CMK (cell line): Measurements from ENCODE around the gene ALAS1.

Experiments used
- DNase-seq: peaks from one replicate; pipeline ENCODE4 v3.0.0-alpha.2; 2010; ENCODE audit warnings: low read depth

ALAS1 gene

DNA sequence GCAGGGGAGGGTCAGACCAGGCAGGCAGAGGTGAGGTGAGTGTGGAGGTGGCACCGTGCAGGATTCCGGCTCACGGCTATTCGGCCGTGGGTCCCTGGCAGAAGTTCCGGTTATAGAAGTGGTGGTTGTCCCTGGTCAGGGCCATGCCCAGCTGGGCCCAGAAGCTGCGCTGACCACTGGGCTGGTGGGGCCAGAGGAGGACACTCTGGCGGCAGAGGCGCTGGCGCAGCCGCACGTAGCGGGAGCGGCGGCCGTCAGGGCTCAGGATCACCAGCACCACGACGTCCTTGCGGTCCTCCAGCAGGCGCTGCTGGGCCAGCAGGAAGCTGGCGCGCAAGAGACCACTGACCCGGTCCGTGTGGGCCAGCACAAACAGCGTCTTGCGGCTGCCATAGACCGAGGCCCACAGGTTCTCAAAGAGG is 23.2 kb downstream of the ALAS1 start:
- DNase-seq = no peak

DNA sequence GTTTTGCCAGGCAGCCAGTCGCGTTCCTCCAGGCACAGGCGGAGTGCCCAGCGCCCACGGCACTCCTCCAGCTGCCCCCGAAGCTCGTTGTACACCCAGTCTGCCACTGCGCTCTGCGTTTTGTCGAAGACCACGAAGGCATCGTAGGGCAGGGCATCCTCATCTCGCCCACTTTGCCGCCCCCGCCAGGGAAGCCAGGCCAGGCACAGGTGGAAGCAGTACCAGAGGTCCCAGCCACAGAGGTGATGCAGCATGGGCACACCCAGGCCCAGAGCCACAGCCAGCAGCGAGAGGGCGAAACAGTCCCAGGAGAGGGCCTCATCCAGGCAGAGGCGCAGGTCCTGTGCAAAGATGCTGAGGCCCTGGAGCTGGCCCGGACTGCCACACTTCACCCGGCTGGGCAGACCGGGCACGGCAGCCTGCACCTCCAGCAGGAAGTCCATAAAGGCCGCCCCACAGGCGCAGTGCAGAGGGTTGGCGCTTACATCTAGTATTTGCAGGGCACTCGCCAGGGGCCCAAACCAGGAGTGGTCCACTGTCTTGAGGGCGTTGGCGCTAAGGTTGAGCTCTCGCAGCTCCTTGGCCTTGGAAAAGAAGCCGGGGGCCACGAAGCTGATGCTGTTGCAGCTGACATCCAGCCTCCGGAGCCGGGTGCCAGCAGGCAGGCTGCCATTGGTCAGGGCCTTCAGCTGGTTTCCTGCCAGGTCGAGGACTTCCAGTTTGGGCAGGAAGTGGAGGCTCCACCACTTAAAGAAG is 23.8 kb downstream of the ALAS1 start:
- no peak for DNase-seq

DNA sequence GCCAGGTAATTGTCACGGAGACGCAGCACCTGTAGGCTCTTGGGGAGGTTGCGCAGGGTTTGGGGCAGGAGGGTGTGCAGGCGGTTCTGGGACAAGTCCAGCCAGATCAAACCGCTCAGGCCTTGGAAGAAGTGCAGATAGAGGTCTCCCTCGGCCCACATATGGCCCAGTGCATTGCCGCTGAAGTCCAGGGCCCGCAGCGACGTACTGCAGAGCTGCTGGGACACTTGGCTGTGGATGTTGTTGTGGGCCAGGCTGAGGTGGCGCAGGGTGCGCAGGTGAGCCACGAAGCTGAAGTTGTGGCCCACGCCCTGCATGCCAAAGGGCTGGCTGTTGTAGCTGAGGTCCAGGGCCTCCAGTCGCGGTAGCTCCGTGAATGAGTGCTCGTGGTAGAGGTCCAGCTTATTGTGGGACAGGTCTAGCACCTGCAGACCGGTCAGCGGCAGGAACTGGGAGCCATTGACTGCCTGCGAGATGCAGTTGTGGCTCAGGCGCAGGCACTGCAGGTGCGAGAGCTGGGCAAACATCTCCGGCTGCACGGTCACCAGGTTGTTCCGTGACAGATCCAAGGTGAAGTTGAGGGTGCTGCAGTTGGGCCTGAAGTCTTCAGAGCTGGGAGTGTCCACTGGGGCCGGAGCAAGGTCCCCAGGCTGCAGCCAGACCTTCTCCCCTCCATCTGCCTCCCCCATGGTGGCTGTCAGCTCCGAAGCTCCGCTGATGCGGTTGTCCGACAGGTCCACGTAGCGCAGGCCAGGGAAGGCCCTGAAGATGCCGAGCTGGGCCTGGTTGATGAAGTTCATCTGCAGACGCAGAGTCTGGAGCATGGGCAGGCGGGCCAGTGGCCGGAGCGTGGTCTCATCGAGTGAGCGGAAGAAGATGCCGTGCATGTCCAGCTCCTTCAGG is 24.6 kb downstream of the ALAS1 start:
- DNase-seq = no peak

DNA sequence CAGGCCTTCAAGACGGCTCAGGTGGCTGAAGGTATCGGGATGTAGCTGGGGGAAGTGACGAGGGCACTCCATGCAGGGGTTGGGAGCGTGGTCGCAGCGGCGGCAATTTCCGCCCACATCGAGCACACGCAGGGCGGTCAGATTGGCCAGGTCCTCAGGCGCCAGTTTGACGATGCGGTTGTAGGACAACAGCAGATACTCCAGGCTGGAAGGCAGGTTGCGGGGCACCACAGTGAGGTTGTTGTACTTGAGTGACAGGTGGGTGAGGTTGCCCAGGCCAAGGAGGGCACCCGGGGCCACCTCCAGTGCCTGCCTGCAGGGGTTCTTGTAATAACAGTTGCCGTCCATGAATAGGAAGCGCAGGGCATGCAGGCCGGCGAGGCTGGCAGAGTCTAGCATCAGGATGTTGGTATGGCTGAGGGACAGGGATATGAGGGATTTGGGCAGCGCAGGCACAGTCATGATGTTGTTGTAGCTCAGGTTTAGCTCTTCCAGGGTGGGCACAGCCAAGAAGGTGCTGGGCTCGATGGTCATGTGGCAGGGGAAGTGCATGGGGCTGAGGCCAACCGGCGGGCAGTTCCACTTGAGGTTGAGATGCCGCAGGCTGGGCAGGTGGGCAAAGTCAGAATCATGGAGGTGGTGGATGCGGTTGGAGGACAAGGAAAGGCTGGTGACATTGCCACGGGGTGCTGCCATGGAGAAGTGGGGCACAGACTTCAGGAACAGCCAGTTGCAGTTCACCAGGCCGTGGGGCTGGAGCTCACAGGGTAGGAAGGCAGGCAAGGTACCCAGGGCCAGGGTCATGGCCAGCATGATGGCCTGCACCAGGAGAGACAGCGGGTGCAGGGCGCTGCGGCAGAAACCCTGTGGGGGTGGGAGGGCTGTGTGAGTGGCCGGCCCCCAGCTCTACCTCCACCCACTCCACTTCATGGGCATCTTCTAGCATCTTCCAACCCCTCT is 25.8 kb downstream of the ALAS1 start:
- DNase-seq = no peak

DNA sequence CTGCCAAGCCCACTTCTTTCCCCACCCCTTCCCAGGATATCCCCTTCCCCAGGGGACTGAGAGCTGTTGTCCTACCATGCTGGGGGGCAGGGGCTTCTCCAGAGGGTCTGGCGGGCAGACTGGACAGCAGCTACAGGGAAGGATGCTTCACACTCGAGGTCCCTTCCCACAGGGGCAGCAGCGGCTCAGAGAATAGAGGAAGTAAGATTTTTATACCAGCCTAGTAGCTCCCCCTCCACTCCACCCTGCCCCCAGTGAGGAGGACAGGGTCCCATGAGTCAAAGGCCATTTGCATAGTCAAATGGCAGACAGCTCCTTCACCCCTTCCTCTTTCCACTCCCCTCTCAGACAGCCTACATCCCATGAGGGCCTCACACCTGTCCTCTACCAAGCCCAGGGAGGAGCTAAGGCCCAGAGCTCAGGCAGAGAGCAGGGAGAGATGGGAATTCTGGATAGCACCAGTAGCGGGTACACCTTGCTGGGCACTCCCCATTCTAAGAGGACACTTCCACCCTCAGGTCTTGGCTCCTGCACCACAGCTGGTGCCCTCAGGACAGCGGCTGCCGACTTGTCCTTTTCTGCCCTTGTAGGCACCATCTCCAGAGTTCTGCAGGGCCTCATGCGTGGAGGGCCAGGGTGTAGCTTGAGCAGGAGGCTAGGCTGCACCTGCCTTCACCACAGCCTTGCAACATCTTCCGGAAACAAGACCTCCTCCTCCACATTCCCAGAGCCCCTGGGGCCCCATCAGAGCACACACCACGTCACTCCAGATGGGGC is 27.7 kb downstream of the ALAS1 start, which contains the start of gene TLR9:
Gene TLR9, minus strand, starts transcription at position 194 of the 777 bp plus-strand sequence. Its CDS starts 116 bp downstream, at position 78.
- DNase-seq = no peak

DNA sequence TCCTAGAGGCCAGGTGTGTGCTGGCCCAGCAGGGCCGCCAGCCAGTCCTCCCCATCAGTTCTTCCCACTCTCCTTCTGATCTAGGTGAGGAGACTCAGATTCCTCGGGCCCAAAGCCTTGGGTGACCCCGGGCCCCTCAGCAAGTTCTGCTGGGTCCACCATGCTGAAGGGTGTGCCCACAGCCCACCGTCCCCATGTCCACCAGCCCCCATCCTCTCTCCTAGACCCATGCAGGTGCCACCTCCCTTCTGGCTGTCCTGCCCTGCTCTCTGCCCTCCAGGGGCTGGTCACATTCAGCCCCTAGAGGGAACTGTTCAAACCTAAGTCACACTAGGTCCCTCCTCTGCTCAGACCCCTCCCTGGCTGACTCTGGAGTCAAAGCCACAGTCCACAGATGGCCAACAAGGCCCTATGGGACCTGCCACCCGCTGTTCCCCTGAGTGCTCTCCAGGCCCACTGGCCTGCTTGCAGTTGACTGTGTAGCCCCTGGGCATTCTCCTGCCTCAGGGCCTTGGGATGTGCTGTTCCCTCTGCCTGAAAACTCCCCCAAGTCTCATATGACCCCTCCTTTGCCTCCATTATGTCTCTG is 28.4 kb downstream of the ALAS1 start:
- no peak for DNase-seq

DNA sequence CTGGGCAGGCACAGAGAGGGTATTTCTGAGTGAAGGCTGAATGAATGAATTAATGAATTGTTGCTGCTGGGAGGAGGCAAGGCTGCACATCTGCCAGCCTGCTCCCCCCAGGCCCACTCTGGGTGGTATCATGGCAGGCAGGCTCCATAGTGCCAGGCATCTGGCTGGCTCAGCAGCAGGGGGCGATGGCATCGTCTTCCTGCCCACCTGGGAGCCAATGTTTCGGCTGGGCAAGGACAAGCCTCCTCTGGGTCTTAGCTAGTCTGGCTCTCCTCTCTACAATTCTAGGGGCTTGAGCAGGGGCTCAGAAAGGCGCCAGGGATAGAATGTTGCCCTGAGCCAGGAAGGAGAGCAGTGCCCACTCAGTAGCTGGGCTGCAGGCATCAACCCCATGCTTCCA is 29.2 kb downstream of the ALAS1 start:
- DNase-seq = no peak

DNA sequence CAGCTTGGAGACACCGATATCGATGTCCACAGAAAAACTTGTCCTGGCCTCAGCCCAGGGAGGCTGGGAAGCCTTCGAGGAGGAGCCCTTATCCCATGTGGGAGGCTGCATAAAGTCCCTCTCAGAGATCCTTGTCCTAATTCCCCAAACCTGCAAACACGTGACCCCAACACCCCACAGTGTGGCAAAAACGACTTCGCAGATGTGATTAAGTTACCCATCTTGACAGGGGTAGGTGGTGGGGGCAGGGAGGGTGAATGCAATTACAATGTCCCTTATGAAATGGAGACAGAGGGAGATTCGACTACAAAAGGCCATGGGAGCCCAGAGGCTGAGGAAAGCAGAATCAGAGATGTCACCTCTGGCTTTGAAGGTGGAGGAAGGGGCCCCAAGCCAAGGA is 29.8 kb downstream of the ALAS1 start:
- no peak for DNase-seq

DNA sequence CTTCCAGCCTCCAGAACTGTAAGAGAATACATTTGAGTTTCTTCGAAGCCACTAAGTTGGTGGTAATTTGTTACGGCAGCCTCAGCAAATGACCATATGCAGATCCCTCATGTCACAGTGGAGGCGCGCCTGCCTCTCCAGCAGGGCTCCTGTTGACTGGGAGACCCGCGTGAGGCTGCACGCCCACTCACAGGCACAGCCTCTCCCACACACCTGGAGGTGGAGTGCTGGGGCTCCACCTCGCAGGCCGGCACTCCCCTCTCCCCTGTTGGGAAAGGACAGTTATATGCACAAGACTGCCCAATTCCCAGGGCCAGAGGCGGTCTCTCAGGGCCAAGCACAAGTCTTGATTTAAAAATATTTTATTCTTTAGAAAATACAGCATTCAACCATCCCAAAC is 30.3 kb downstream of the ALAS1 start:
- DNase-seq = no peak

DNA sequence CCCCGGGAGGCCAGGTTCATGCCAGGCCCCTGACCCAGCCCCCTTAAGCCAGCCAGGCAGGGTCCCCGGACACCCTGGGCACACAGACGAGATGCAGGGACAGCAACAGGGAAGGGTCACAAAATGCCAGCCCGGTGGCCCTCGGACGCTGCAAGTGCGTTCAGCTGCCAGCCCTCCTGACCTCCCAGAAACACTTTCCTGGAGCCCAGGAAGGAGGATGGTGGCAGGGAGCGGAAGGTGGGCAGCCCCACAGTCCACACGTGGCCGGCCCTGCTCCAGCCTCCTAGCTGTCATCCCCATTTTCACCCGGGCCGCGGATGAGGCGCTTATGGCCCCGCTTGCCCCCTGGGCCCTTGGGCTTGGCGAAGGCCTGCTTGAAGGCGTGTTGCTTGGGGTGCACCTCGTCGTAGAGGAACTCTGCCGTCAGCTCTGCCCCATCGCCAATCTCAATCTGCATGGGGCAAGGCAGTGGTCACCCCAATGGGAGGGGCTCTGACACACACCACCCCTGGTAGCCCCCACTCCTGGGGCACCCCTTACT is 30.9 kb downstream of the ALAS1 start:
- no peak for DNase-seq

DNA sequence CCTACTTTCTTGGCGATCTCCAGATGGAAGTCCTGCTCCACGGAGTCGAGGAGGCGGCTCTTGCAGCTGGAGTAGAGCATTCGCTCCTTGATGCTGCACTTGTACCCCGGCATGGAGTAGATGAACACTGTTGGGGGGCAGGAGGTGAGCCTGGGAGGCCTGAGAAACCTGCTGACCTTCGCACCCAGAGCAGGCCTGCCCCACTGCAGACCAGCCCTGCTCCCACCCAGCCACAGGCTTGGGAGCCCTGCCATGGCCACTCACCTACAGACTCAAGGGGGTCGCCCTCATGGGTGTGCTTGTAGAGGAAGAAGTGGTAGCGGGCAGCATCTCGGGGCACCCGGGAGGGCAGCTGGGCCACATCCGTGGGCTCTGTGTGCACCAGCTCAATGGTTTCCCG is 31.7 kb downstream of the ALAS1 start:
- DNase-seq = no peak

DNA sequence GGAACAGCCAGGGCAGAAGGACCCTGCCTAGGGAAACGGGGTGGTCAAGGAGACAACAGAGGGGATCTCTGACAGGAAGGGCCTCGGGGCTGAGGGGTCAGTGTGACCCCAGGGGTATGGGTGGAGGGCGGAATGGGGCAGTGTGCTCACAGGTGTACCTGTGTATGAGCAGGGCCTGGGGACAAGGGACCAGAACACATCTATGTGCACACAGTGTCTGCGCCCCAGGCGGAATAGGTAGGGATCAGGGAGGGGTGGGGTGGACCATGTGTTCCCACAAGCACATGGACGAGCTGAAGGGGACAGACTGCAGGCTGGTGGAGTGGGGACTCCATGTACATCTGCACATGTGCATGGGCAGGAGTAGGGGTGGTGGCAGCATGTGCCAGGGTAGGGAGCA is 32.5 kb downstream of the ALAS1 start:
- DNase-seq = no peak

DNA sequence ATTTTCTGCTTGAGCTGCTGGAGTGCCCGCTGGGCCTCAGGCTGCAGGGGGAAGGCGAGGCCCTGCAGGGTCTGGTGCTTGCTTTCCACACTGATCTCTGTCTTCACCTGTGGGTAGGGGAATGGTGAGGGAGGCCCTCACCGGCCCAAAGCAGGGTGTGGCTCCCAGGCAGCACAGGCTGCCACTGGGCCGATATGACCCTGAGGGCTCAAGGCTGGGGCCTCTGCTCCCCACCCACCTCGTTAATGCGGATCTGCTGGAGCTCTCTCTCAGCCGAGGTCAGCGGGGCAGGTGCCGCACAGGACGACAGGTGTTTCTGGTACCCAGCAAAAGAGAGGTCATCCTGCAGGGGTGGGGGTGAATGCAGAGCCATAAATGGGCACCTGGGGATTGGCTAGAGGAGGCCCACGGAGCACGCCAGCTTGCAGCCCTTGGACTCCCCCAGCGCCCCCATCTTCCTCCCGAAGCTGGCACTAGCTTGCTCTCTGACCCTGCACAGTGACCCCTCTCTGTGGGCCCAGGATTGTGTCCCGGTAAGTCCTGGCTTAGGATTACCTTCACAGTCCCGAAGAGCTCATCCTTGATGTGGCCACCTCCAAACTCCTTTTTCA is 33.0 kb downstream of the ALAS1 start:
- no peak for DNase-seq

DNA sequence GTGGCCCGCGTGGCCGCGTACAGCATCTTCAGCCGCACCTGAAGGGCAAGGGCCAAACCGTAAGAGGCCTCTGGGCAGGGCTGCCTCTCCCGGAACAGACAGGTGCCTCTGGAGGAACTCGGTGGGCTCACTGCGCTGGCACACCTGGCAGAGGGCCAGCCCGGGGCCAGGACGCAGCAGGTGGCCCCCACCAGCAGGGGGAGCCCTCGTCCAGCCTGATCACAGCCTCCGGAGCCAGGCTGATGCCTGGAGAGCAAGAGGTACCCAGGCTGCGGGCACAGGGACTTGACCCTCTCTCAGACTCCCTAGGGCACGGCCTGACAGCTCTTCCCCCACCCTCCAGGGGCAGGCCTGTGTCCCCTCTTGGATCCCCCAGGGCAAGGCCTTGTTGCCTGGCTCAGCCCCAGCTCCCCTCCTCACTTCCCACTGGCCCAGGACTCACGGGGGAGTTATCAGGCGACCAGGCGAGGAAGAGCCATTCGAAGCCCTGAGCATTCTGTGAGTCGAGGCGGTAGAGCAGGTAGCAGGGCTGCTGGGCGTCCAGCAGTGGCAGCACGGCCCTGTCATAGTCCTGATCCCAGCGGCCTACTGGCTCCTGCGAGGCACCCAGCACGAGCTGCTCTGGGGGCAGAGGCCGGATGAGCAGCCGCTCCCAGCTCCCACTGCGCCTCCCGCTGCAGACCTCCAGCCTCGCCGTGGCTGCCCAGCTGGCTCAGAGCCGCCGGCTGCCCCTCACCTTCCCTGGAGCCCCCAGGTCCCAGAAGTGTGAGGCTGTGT is 33.7 kb downstream of the ALAS1 start:
- no peak for DNase-seq

DNA sequence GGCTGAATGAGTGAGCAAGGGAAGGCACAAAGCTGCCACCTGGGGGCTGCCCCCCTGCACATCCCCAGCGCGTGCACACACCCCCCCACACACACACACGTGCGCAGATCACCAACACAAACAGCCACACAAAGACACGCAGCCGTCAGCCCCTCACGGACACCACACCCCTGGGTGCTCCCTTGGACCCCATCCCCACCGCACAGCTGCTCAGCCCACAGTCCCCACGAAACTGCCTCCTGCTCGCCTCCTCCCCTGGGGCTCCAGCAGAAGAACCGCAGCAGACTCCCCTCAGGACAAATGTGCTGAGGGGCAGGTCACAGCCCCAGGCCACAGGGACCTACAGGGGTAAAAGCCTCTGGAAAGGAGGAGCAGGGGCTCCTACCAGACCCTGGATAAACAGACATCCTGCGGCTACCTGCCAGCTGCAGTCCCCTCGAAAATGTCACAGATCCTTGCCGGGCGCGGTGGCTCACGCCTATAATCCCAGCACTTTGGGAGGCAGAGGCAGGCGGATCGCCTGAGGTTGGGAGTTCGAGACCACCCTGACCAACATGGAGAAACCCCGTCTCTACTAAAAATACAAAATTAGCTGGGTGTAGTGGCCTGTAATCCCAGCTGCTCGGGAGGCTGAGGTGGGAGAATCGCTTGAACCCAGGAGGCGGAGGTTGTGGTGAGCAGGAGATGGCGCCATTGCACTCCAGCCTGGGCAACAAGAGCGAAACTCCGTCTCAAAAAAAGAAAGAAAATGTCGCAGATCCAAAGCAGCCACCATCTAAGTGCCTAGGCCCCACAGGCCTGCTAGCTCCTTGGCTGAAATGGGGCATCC is 34.5 kb downstream of the ALAS1 start:
- no peak for DNase-seq

DNA sequence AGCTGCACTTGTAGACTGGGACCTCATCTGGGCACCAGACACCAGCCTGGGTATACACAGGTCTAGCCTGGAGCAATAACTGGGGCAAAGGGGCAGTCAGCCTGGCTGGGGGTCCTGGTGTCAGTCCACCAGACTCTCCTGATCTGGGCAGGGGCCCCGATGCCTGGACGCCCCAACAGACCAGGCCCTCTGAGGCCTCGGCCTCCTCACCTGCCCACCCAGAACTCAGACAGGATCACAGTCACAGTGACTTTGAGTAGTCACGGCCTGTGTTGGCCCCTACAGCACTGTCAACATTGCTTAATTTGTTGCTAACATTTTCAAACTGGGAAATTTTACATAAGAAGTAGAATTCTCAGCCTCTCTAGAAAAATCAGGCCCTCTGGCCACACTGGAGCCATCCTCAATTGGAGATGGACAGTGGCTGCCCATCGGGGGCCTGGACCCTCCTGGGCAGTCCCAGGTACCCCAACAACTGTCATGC is 35.2 kb downstream of the ALAS1 start:
- DNase-seq = no peak

DNA sequence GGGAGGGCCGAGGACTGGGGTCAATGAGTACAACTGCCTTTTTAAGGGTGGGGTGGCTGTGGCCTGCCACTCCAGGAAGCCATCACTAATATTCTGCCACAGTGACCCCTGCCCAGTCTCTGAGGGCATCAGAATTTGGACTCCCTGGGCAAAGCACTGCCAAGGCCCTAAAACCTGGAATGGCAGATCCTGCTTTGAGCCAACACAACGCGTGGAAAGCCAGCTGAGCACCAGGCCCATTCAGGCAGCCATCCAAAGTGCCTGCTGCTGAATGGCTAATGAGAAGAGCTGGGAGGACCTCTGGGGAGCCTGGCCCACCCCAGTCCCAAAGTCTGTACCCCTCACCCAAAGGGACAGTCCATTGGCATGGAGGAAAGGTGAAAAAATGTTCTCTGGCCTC is 36.0 kb downstream of the ALAS1 start:
- no peak for DNase-seq
